Measurements from ENCODE around the gene MNS1. TPM values are rescaled to one million over a fixed set of nuclear protein-coding genes. Genes with fewer than 3 reads are reported as not detected.
"Not testable (repeated sequence)": the region's sequence is repeated elsewhere in the genome, so short reads cannot be mapped to it uniquely, and the experiment has no call there.

Gene MNS1
- total and polyA plus RNA-seq, 2 of the 13 experiments (the other 11 are each of a cell fraction or from before 2014, with no cell fraction given), result 0.22 to 1.7 TPM

GRCh38 chr15:56410721-56411120, 54.2 kb downstream of the MNS1 start (continued):
- TF ChIP-seq RXRB (CRISPR knock-in tag; IDR thresholded peaks at IDR 0.05; ENCODE audit: borderline replicate concordance), result no peak
- TF ChIP-seq CAMTA2 (CRISPR knock-in tag; IDR thresholded peaks at IDR 0.05; ENCODE audit: borderline replicate concordance), result no peak
- no peak for TF ChIP-seq ZMYM4 (CRISPR knock-in tag; IDR thresholded peaks at IDR 0.05)
- TF ChIP-seq ATRX (CRISPR knock-in tag; IDR thresholded peaks at IDR 0.05; ENCODE audit: borderline replicate concordance), result no peak
- TF ChIP-seq RFX3 (CRISPR knock-in tag; IDR thresholded peaks at IDR 0.05), result no peak
- TF ChIP-seq SIX4 (CRISPR knock-in tag; IDR thresholded peaks at IDR 0.05), result no peak

DNA sequence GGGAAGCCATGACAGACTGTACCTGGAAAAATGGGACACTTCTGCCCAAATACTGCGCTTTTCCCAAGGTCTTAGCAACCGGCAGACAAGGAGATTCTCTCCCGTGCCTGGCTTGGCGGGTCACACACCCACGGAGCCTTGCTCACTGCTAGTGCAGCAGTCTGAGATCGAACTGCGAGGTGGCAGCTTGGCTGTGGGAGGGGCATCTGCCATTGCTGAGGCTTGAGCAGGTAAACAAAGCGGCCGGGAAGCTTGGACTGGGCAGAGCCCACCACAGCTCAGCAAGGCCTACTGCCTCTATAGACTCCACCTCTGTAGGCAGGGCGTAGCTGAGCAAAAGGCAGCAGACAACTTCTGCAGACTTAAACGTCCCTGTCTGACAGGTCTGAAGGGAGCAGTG, 65.7 kb downstream of the MNS1 start:
- WGBS (ENCODE audit: low lambda C conversion rate), result 100% methylated on average over 1 of the region's 11 CpGs
- FAIRE-seq; in situ Hi-C loops (cut with HindIII; ENCODE audit: extremely low pct_ligation_motif_present, low pct_unique_long_range_greater_than_20kb); H3K4me2 ChIP-seq (ENCODE audit: low read depth, low read length); ATAC-seq; H3K9me3 ChIP-seq (ENCODE audit: low read length); DNase-seq (ENCODE audit: low spot score); H3K4me1 ChIP-seq (ENCODE audit: insufficient read depth, low read length); H3K27ac ChIP-seq (ENCODE audit: extremely low read length, insufficient read depth, low read length); CTCF ChIA-PET (ENCODE audit: low intra/inter-chr PET ratio, low total read pairs); H3K79me2 ChIP-seq (ENCODE audit: insufficient read depth, low read length); BruUV-seq (replicated peaks); POLR2A ChIA-PET; H4K20me1 ChIP-seq (ENCODE audit: insufficient read depth, low read length); H2AFZ ChIP-seq (ENCODE audit: low read length); H3K36me3 ChIP-seq (replicated peaks in 1 of 2; ENCODE audit: control insufficient read depth in 1 of 2, insufficient read depth in 2 of 2, low read length in 2 of 2); H3K4me3 ChIP-seq (replicated peaks in 1 of 3; ENCODE audit: insufficient read depth in 1 of 3, low read depth in 2 of 3, low read length in 3 of 3); H3K9ac ChIP-seq (ENCODE audit: insufficient read depth, low read depth, low read length); intact Hi-C loops (cut with micrococcal nuclease; ENCODE audit: unreplicated experiment); H3K27me3 ChIP-seq (ENCODE audit: control insufficient read depth in 1 of 2, insufficient read depth in 2 of 2, low read length in 2 of 2): not testable (repeated sequence)

DNA sequence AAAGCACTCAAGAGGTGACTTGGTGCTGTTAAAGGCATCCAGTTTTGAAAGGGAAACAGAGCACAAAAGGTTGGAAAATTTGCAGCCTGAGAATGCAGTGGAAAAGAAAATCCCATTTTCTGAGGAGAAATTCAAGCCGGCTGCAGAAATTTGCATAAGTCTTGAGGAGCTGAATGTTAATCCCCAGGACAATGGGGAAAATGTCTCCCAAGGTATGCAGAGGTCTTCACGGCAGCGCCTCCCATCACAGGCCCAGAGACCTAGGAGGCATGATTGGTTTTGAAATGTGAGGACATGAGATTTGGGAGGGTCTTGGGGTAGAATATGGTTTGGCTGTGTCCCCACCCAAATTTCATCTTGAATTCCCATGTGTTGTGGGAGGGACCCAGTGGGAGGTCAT, 67.6 kb downstream of the MNS1 start:
- FAIRE-seq; CTCF ChIA-PET (ENCODE audit: low intra/inter-chr PET ratio, low total read pairs); ATAC-seq; H3K27ac ChIP-seq (ENCODE audit: extremely low read length, insufficient read depth, low read length); H2AFZ ChIP-seq (ENCODE audit: low read length); H3K79me2 ChIP-seq (ENCODE audit: insufficient read depth, low read length); H3K4me1 ChIP-seq (ENCODE audit: insufficient read depth, low read length); intact Hi-C loops (cut with micrococcal nuclease; ENCODE audit: unreplicated experiment); H3K9ac ChIP-seq (ENCODE audit: insufficient read depth, low read depth, low read length); in situ Hi-C loops (cut with HindIII; ENCODE audit: extremely low pct_ligation_motif_present, low pct_unique_long_range_greater_than_20kb); H3K36me3 ChIP-seq (replicated peaks in 1 of 2; ENCODE audit: control insufficient read depth in 1 of 2, insufficient read depth in 2 of 2, low read length in 2 of 2); H3K4me2 ChIP-seq (ENCODE audit: low read depth, low read length); DNase-seq (ENCODE audit: low spot score); H3K9me3 ChIP-seq (ENCODE audit: low read length); H3K27me3 ChIP-seq (ENCODE audit: control insufficient read depth in 1 of 2, insufficient read depth in 2 of 2, low read length in 2 of 2); POLR2A ChIA-PET; H4K20me1 ChIP-seq (ENCODE audit: insufficient read depth, low read length); H3K4me3 ChIP-seq (replicated peaks in 1 of 3; ENCODE audit: insufficient read depth in 1 of 3, low read depth in 2 of 3, low read length in 3 of 3); BruUV-seq (replicated peaks): not testable (repeated sequence)
- WGBS (ENCODE audit: low lambda C conversion rate), result 94% methylated on average over 3 of the region's 3 CpGs
